Stimulated activated CD4-positive, alpha-beta T cell treated with anti-CD3 and anti-CD28 coated beads, Interleukin-1b, Interleukin-23, amount 100 ng/mL, for 48 hours (primary cell): Measurements from ENCODE around the gene NCAM2.
A peak's percentile ranks its signal among the peaks of the same experiment; 100 is the strongest.

ENCODE experiments used
- DNase-seq: peaks from one replicate; pipeline ENCODE4 v3.0.0-alpha.2; 2020

Gene NCAM2

DNA sequence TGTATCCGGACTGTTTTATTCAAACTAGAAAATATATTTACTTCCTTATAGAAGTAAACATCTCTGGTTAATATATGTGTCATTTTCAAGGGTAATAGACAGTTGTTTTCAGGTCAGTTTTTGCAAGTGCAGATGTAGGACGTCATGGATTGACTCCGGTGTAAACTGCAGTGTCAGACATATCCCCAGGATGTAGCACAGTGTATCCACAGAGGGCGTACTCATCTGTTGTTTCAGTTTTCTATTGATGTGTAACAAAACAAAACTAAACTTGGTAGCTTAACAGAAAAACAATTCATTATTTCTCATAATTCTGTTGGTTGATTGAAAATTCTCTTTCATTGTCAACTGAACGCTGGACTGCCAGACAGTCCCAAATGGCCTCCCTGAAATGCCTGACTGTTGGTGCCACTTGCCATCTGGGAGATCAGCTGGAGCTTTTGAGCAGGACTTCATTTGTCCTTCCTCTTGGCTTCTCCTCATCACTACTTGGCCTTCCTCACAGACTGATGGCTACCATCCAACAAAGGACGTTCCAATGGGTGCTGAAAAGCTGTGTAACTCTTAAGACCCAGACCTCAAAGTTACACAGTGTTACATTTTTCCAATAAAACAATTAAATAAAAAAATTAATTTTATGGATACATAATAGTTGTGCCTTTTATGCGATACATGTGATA, 181.6 kb downstream of the NCAM2 start:
- no peak for DNase-seq

DNA sequence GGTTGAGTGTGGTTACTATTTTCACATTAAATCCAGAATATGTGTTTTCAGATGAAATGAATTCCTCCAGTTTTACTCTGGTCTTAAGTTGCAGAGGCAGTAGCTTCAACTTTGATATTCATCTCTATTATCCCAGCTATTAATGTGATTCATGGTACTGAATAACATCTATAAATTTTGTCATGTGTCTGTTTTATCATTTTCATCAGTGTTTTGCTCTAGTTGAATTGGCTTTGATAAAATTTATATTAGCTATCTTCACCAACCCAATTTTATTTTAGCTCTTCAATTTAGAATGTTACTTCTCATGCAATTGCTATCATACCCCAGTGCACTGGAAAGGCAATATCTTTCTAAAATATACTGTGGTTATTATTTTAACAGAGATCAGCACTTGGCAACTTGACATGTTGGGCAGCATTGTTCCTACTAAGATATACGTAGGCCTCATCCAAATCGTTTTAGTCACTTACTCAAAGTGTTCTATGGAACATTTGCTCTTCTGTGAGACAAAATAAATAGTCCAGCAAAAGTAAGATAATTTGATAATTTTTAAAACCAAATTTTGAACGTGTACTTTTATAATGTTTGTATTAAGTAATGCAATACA, 184.3 kb downstream of the NCAM2 start:
- no peak for DNase-seq

DNA sequence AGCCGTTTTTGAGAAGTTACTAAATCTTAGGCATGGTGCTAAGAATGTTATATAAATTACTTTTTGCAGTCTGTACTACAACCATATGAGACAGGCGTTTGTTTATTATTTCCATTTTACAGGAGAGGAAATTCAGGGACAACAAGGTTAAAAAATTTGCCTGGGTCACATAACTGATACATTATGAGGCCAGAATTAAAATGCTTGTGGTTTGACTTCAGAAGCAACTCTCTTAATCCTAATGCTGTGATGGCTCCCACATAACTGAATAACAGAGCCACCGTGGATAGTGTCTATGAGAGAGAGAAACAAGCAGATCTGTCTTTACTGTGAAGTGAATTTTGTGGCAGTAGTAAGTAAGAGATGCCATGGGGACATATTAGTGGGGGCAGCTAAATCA, 184.9 kb downstream of the NCAM2 start:
- no peak for DNase-seq

DNA sequence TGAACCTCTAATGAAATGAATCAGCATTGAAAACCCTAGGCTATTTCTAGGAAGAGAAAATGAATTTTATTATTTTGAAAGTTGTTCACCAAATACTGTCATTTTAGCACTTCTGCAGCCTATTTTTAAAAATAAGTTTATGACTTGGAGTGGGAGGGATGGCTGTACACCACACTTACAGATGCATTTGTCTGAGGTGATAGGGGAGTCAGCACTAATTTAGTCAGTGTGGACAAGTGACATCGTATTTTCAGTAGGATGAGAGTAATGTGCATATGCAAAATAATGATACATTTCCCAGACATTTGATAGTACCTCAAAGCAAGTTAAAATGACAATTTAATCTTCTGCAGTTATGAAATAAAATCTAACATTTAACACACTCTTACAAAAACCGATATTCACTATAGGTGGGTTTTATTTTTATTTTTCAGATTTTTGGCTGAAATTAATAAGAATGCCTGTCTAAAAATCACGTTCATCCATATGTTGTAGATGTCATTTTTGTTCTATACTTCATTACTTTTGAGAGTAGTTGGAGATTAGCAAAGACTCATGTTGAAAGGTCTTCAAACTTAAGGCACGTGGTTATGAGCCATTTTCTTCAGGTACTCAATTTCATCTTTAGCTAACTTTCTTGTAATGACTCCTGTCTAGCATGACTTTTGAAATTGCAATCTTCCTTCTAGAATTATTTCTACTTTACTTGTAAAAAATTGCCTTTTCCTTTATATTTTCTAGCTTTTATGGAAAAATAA, 186.7 kb downstream of the NCAM2 start:
- DNase-seq, result no peak

DNA sequence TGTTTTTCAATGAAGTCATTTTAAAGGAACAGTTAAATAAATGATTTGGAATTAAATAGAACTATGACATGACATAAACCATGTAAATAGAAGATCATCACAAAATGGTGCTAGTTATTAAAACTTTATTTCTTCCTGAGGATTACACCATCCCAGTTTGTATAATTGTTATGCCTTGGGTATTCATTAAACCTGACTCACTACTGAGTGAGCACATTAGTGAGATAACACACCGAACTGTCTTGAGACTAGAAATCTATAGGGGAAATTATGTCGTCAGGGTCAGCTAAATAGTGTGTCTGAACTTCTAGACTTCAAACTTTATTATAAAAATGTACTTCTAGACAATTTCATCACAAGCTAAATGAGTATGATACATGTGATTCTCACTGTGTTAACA, 189.4 kb downstream of the NCAM2 start:
- DNase-seq, result no peak

DNA sequence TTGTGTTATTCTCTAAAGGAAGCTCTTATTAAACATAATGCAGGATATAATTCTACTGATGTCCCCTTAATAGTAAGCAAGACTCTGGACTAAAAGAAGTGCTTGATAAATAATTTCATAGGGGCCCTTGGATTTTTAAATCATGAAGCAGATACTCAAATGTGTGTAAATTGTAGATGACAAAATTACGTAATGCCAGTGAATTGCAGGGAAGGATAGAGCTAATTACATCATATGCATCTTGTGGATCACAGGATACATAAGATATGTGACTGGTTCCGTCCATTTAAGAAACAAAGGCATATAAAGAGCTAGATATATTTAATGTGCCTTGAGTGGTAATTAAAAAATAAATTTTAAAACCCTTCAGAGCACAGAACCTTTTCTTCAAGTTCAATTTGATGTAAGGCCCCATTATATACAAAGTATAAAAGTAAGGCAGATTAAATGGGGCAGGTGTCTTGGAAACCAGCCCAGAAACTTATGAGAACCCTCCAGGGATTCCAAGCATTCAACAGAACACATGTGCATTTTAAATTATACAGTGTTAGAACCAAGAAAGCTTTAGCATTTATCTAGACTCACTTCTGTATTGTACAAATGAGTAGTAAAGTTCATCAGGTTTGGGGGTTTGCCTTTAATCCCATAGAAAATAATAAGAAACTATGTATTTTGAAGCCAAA, 190.4 kb downstream of the NCAM2 start:
- DNase-seq, result no peak

DNA sequence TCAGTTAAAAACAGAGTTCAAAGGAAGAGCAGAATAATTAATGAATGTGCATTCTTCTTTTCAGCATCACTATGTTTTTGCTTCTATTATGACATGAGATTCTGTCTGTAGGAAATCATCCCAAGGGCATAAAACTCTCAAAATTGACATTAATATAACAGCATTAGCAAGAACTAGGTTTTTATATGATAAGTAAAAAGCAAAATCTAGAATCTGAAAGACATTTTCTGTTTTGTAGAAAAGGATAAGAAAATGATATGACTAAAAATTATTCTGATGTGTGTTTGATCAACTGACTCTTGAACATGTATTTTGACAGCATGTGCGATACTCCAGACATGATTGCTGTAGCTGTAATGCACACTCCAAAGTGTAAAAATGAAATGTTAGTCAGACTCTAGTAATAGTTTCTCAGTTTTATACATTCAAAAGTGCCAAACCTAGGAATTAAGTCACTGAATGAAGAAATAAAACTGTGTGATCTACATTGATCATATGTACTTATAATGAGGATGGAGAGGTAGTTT, 197.3 kb downstream of the NCAM2 start:
- no peak for DNase-seq

DNA sequence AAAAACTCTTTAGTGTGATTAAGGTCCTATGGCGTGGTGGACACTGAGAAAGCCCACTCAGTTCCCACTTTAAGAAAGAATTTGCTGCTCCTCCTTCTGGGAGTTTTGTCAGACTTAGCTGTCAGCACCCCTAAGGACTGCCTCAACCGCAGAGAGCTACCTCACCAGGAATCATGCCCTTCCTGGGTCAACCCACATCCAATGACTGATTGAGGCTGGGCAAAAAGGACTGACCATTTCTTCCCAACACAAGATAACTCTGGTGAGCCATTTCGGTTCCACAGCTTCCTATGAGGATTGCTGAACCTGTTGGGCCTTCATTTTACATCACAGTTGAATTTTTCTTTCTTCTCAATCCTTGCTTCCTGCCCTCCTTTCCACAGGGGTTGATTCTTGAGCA, 197.9 kb downstream of the NCAM2 start:
- no peak for DNase-seq

DNA sequence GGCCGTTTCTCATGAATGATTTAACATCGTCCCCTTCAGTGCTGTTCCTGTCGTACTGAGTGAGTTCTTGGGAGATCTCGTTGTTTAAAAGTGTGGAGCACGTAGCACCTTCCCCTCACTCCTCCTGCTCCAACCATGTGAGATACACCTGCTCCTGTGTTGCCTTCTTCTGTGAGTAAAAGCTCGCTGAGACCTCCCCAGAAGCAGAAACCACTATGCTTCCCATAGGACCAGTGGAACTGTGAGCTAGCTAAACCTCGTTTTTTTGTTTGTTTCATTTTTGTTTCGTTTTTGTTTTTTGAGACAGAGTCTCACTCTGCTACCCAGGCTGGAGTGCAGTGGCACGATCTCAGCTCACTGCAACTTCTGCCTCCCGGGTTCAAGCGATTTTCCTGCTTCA, 198.6 kb downstream of the NCAM2 start:
- no peak for DNase-seq

DNA sequence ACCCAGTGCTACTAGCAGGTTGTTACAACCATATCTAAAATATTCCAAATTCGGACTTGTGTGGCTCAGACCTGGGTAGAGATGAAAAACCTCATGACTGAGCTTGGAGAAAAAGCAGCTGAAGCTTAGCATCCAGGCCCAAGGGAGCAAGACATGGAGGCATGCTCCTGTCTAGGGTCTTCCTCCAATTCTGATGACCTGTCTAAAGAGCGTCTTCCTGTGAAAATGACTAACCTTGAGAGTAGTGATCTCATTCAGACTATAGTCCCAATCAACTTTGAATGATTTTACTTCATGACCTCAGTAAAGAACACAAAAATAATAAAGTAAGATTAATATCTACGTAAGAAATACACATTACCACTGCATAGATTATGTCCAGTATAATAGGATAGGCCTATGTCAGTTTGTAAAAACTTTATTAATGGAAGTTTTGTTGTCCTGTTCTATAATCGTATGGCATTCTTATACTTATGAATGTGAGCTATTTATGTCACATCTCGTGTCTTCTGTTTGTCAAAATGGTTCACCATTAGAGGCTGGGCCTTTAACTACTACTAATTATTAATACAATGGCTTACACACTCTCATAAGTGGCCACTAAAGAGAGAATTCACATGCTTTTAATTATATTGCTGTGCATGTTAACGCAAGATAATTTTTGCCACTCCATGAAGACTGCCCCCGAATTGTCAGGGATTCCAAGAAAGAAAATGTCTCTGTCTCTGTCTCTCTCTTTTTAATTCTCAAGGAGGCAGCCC, 201.3 kb downstream of the NCAM2 start:
- no peak for DNase-seq

DNA sequence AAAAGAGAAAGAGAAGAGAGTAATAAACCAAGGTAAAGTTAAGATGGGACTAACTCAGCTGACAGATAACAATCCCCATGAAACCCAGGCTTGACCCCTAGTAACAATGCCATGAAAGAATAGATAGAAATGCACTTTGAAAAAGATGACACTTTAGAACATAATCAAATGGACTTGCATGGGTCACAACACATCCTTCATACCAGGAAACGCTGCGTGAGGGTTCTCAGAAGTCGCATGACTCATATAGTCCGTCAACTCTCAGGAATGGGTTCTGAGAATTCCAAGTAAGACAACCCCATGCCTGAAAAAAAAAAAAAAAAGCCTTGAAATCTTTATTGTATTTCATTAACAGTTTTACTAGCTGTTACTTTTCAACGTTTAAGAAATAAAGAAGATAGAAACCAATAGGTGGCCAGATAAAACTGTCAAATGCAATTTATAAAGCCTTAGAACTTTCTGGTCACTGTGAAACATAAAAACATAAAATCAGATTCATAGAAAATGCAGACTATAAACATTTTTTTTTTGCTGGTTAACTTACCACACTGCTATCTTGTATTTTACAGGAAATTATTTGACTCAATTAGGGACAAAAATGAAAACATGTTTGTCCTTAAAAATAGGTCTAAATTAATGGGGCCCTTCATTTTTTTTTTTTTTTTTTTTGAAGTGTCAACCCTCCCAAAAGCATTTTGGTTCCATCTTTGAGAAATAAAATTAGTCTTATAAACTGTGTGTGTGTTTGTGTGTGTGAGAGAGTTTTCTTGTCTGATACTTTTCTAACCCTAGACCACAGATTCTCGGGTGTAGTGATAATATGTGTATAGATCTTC, 202.1 kb downstream of the NCAM2 start:
- DNase-seq, result peak; percentile 2

DNA sequence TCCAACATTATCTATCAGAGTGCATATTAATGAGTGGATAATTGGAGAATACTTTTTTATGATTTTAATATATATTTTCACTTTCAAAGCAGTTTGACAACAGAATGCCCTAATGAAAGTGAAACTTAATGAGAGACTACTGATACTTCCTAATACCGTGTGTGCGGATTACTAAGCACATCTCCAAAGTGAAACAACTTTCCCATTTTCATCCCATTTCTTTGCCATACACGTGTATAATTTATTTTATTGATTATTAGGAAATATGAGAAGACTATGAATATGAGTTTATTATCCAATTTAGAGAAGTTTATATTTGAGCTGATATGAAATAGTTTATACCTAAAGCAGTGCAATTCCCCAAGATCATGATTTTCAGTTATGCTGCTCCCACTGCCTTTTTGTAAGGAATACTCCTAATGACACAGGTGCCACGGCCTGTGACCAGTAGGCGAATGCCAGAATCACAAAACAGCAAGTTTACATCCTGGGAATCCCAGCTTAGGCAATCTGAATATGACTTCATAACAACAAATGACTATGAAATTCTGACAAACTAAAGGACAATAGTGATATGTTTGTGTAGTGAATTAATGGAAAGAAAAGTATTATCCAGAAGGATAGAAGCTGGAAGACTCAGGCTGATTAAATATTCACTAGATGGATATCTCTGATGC, 202.9 kb downstream of the NCAM2 start:
- DNase-seq, result no peak

DNA sequence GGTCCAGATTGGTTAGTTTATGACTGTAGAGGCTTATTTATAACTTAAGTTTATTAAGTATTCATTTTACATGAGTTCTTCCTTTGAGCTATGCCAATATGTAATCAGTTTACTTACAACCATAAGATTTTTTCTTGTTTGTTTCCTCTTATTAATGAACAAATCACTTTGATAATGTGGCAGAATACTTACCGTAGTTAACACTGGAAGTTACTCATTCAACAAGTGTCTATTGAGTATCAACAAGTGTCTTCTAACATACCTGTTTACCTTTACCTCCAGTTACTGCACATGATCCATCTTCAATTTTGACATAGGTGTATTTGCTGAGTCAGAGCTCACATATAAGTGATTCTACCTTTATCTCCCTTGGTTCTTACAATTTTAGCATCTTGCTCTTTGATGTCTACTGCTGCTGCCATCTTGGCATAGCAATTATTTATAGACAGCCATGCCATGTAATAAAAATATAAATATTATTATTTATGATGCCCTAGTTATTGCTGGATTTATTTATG, 205.7 kb downstream of the NCAM2 start:
- DNase-seq, result no peak

DNA sequence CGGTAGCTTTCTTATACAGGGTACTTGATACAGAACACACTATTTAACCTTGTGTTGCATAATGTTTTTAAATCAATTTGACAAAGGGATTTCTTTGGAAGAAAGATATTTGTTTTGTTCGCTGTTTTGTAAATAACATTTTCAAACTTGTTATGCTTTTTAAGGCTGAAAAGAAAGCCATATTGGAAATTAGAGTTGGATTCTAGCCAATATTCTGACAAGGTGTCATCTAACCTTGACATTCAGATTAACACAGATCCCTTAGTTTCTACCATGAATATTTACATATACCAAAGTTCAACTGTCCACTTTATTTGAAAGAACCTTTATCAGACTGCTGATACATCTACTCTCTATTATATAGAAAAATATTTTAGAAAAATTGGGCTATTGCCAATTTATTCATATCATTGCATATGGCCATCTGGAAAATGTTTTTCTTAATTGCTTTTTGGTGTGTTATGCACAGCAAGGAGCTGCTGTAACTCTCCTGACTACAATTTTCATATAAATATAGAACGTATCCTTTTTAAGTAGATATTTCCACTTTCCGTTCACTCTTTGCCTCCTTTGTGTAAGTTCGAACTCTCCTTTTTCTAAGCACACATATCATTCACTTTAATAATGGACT, 206.3 kb downstream of the NCAM2 start:
- no peak for DNase-seq

DNA sequence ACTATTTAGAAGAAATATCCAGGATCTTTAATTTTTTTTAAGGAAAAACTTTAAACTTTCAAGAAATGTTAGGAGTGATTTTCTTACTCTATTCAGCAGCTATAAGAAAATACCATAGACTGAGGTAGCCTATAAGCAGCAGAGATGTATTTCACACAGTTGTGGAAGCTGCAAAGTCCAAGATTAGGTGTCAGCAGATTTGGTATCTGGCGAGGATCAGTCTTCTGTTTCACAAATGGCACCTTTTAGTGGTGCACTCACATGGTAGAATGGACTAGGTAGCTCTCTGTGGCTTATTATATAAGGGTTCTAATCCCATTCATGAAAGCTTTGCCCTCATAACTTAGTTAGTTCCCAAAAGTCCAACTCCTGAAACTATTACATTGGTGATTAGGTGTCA, 207.4 kb downstream of the NCAM2 start:
- DNase-seq, result no peak

DNA sequence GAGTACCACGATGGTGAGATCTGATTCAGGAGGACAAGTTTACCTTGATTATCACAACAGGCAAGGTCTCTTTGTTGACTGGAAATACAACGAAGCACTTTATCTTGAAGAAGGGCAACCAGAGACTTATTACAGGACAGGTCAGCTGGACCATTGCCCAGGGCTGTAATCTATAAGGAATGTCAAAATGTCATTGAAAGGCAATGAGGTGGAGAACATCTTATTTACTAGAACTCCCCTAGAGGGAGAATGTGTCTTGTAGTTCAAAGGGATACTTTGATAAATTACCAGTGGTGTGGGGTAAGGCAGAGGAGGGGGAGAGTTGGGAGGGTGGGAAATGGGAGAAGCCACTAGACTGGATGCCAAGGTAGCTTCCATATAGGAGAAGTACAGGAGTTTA, 212.3 kb downstream of the NCAM2 start:
- no peak for DNase-seq

DNA sequence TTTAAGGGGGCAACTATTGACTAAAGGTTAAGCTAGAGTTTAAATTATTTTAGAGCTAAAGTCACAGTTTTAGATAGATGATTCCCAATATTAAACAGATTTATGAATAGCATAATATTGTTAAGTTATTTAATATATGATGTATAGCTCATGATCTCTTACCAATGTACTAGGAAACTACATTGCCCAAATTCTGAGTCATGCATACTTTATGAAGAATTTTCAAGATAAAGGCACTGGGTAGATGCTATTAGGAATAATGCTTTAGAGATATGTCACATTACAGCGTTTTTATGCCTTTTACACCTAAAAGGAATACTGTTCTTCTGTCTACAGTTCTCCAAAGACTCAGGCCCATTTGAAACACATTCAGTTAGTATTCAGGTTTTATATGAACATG, 215.1 kb downstream of the NCAM2 start:
- DNase-seq, result no peak

DNA sequence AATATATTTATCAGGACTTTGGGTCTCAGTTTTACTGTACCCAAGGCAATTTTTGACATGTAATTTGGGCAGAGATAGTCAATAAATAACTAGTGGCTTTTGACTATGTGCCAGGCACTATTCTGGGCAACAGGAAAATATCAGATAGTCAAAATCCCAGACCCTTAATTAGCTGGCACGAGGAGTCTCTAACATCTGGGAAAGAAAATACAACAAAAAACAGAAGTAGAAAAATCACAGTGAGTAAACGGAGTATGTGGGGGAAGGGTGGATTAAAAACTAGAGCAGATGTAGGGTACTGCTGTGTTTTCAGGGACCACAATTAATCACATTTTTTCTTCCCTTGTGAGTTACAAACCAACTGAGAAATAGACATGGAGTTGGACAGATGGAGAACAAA, 217.8 kb downstream of the NCAM2 start:
- DNase-seq, result no peak

DNA sequence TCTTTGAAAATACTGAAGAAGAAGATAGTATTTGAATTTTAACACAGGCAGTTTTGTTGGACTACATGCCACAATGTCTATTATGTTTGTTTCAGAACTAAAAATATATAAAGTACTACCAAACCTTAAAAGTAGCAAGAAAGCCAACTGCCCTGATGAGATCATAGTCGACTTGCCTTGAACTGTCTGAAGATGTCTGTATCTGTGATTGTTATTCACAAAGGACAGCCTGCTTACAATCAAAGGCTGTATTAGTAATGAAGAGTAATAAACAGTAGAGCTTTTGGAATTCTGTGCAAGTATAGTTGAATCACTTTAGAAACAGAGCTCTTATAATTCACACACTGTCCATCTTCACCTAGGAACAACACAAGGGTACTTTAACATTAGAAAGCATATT, 228.3 kb downstream of the NCAM2 start:
- DNase-seq, result no peak

DNA sequence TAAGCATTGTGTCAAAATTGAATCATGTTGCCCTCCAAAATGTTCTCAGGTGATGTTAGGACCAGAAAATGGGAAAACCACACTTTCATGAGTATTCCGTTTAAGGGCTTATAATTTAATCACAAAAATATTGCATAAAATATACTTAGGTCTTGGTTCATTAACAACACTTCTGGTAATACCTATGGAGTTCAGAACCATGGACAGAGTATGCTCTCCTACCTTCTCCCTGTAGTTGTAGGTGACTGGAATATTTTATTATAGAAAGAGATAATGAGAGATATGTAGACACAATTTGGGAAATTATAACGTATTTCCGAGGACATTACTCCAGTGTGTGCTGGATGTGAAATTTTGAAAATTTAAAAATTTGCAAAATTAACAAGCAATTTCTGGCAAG, 232.5 kb downstream of the NCAM2 start:
- no peak for DNase-seq
